Type B pancreatic cell (in vitro differentiated cells): Measurements from ENCODE around the gene NUMBL. TPM values are rescaled to one million over a fixed set of nuclear protein-coding genes. Genes with fewer than 3 reads are reported as not detected.

Experiments
- DNase-seq: peaks from one replicate; pipeline ENCODE4 v3.0.0; 2021; ENCODE audit warnings: mixed read lengths; ENCODE audit not compliant: unreplicated experiment; ENCODE audit errors: extremely low spot score
- H3K27ac Mint-ChIP-seq: 2 replicates; pipeline ENCODE4 v1.8.0; 2021; ENCODE audit warnings: mild to moderate bottlenecking, mixed read lengths
- H3K27me3 Mint-ChIP-seq: 2 replicates; pipeline ENCODE4 v1.8.0; 2021; ENCODE audit warnings: mixed read lengths
- H3K36me3 Mint-ChIP-seq: 2 replicates; pipeline ENCODE4 v1.8.0; 2021; ENCODE audit warnings: mixed read lengths
- H3K4me1 Mint-ChIP-seq: one replicate; pipeline ENCODE4 v1.8.0; 2021; ENCODE audit warnings: mixed read lengths; ENCODE audit not compliant: unreplicated experiment
- H3K4me3 Mint-ChIP-seq: 2 replicates; pipeline ENCODE4 v1.8.0; 2021; ENCODE audit warnings: mild to moderate bottlenecking, mixed read lengths
- H3K9me3 Mint-ChIP-seq: 2 replicates; pipeline ENCODE4 v1.8.0; 2021; ENCODE audit warnings: mixed read lengths
- total RNA-seq: library from RNA; stranded (reverse); gene quantifications from 2 replicates; pipeline ENCODE4 v1.2.1, GENCODE V29; 2021; ENCODE audit warnings: low replicate concordance
- TF ChIP-seq, protein P1 (sequence below): fragments of 200-600 bp; sonication (generic); conservative IDR thresholded peaks from 2 replicates; pipeline ENCODE4 v1.5.0; 2021; ENCODE audit warnings: antibody characterized with exemption, mild to moderate bottlenecking

Gene NUMBL
- total RNA-seq, 1 donor from 2014 or later: 28.9 TPM

- no peak for DNase-seq
- Mint-ChIP-seq H3K4me1 (no peaks in the 10 kb centered on the region), H3K4me3 (no peak overlapping the region), H3K27ac (no peak overlapping the region), H3K9me3 (peaks cover 8% of the 10 kb centered on the region), H3K36me3 (peaks cover 25% of the 10 kb centered on the region), H3K27me3 (no peaks in the 10 kb centered on the region)
- TF ChIP-seq, protein P1, sequence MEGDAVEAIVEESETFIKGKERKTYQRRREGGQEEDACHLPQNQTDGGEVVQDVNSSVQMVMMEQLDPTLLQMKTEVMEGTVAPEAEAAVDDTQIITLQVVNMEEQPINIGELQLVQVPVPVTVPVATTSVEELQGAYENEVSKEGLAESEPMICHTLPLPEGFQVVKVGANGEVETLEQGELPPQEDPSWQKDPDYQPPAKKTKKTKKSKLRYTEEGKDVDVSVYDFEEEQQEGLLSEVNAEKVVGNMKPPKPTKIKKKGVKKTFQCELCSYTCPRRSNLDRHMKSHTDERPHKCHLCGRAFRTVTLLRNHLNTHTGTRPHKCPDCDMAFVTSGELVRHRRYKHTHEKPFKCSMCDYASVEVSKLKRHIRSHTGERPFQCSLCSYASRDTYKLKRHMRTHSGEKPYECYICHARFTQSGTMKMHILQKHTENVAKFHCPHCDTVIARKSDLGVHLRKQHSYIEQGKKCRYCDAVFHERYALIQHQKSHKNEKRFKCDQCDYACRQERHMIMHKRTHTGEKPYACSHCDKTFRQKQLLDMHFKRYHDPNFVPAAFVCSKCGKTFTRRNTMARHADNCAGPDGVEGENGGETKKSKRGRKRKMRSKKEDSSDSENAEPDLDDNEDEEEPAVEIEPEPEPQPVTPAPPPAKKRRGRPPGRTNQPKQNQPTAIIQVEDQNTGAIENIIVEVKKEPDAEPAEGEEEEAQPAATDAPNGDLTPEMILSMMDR: no peak
Measured at GRCh38 chr19:40672573-40673299, 17.7 kb downstream of the NUMBL start.

DNA sequence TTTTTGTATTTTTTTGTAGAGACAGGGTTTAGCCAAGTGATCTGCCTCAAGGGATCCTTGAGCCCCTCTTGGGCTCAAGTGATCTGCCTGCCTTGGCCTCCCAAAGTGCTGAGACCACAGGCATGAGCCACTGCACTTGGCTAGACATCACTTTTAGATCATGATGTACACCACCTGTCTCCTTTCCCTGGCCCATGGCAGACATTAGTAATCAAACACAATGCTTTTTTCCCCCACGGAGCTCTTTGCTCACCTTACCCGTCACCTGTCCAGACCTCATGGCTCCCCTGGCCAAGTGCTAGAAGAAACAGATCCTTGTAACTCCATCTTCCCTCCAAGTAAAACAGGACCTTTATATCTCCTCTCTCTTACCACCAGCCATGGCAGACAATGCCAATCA is 18.4 kb downstream of the NUMBL start:
- no peaks in the 10 kb centered on the region for H3K4me1 Mint-ChIP-seq
- H3K27me3 Mint-ChIP-seq: no peaks in the 10 kb centered on the region
- no peak for DNase-seq
- TF ChIP-seq, protein P1: no peak
- H3K9me3 Mint-ChIP-seq: peaks cover 8% of the 10 kb centered on the region
- H3K27ac Mint-ChIP-seq: no peak overlapping the region
- H3K4me3 Mint-ChIP-seq: no peak overlapping the region
- H3K36me3 Mint-ChIP-seq: peaks cover 22% of the 10 kb centered on the region

GRCh38 chr19:40671404-40671803 is 19.0 kb downstream of the NUMBL start:
- no peak overlapping the region for H3K4me3 Mint-ChIP-seq
- peaks cover 22% of the 10 kb centered on the region for H3K36me3 Mint-ChIP-seq
- peaks cover 8% of the 10 kb centered on the region for H3K9me3 Mint-ChIP-seq
- TF ChIP-seq, protein P1: no peak
- no peaks in the 10 kb centered on the region for H3K4me1 Mint-ChIP-seq
- no peak for DNase-seq
- H3K27ac Mint-ChIP-seq: no peak overlapping the region
- H3K27me3 Mint-ChIP-seq: no peaks in the 10 kb centered on the region

- TF ChIP-seq, protein P1: no peak
- Mint-ChIP-seq H3K36me3 (peaks cover 22% of the 10 kb centered on the region), H3K27me3 (no peaks in the 10 kb centered on the region), H3K27ac (no peak overlapping the region), H3K4me1 (no peaks in the 10 kb centered on the region), H3K4me3 (no peak overlapping the region), H3K9me3 (peaks cover 8% of the 10 kb centered on the region)
- no peak for DNase-seq
Measured at GRCh38 chr19:40668991-40669614, 21.3 kb downstream of the NUMBL start.

DNA sequence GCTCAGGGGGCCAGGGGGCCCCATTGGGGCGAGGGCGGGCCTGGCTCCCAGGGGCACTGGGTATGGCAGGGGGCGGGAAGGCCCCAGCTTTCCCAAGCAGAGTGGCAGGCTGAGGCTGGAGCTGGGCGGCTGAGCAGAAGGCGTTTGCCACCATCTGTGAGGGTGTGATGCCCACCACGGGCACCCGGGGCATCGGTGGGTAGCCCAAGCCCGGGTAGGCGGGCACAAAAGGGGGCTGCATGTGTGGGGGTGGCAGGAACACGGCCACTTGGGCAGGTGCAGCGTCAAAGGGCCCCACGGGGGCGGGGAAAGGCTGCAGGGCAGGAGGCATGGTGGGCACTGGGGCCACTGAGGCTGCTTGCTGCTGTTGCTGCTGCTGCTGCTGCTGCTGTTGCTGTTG is 22.8 kb downstream of the NUMBL start:
- DNase-seq: no peak
- H3K9me3 Mint-ChIP-seq: peaks cover 8% of the 10 kb centered on the region
- no peak overlapping the region for H3K27ac Mint-ChIP-seq
- H3K27me3 Mint-ChIP-seq: no peaks in the 10 kb centered on the region
- H3K4me3 Mint-ChIP-seq: no peak overlapping the region
- peaks cover 22% of the 10 kb centered on the region for H3K36me3 Mint-ChIP-seq
- TF ChIP-seq, protein P1: no peak
- H3K4me1 Mint-ChIP-seq: no peaks in the 10 kb centered on the region
